Endothelial cell of umbilical vein (primary cell): Measurements from ENCODE around the gene SECISBP2. TPM values are rescaled to one million over a fixed set of nuclear protein-coding genes. Genes with fewer than 3 reads are reported as not detected.

Experiments
- BruUV-seq: library from RNA; stranded (reverse); fragments of 400-500 nt; replicated peaks from 2 replicates; lab custom pipeline; 2021; lab: Mats Ljungman, UMichigan
- CTCF ChIA-PET: fragments of 300-600, 350-600 bp; sonication (Branson Sonifier 250); formaldehyde crosslinking; loops from one replicate; lab custom pipeline; 2021; ENCODE audit warnings: antibody characterized with exemption, inconsistent platforms; lab: Charles Lee
- POLR2A ChIA-PET: fragments of 300-600, 350-600 bp; sonication (Branson Sonifier 250); formaldehyde crosslinking; loops from one replicate; lab custom pipeline; 2021; ENCODE audit warnings: antibody characterized with exemption, inconsistent platforms; lab: Charles Lee
- DNase-seq: peaks from one replicate; pipeline ENCODE4 v3.0.0-alpha.2; 2011; ENCODE audit warnings: low read depth, low spot score
- FAIRE-seq: peaks from 2 replicates; lab custom pipeline; 2011; peaks lifted over from hg19 to GRCh38; lab: Jason Lieb, UNC
- H2AFZ ChIP-seq: 2 replicates; pipeline ENCODE4 v1.6.0; 2012; ENCODE audit warnings: low read depth, low read length, control low read depth, inconsistent platforms
- H3K27ac ChIP-seq: 2 replicates; pipeline ENCODE4 v1.5.1; 2011; ENCODE audit warnings: low read depth, mild to moderate bottlenecking, control low read depth, low read length, moderate library complexity; ENCODE audit not compliant: insufficient read depth
- H3K27me3 ChIP-seq, 2 experiments: 2 replicates each; pipeline versions ENCODE4 v1.6.0 to v1.6.1; 2011; ENCODE audit warnings: low read length in 2 of 2, mixed read lengths in 1 of 2; ENCODE audit not compliant: control insufficient read depth in 2 of 2, insufficient read depth in 2 of 2
- H3K36me3 ChIP-seq, 2 experiments: 2 replicates in 1 of 2; 3 replicates in 1 of 2; pipeline ENCODE4 v1.5.1; 2011; ENCODE audit warnings: low read length in 2 of 2, mild to moderate bottlenecking in 1 of 2, moderate library complexity in 1 of 2; ENCODE audit not compliant: control insufficient read depth in 2 of 2, insufficient read depth in 2 of 2; ENCODE audit errors: extremely low read depth in 1 of 2
- H3K4me1 ChIP-seq: 3 replicates; pipeline ENCODE4 v1.5.1; 2011; ENCODE audit warnings: mild to moderate bottlenecking, low read length; ENCODE audit not compliant: control insufficient read depth, insufficient read depth; ENCODE audit errors: extremely low read depth
- H3K4me2 ChIP-seq: 2 replicates; pipeline ENCODE4 v1.6.1; 2011; ENCODE audit warnings: low read length, control low read depth, mixed read lengths; ENCODE audit not compliant: insufficient read depth
- H3K4me3 ChIP-seq, 3 experiments: fragments of 200-600 bp in 1 of 3; sonication (generic), shearing (Covaris generic) in 1 of 3; replicated peaks in 1 of 3; 2 replicates each; pipeline ENCODE4 v1.5.1; 2011 to 2016; ENCODE audit warnings: control low read depth in 3 of 3, low read length in 3 of 3, mild to moderate bottlenecking in 2 of 3, inconsistent platforms in 1 of 3, low read depth in 1 of 3, moderate library complexity in 1 of 3; ENCODE audit not compliant: insufficient read depth in 1 of 3
- H3K79me2 ChIP-seq: 2 replicates; pipeline ENCODE4 v1.6.0; 2012; ENCODE audit warnings: low read length, inconsistent platforms; ENCODE audit not compliant: control insufficient read depth, insufficient read depth
- H3K9ac ChIP-seq: replicated peaks from 2 replicates; pipeline ENCODE3; 2011; ENCODE audit warnings: low read length, control low read depth; ENCODE audit not compliant: insufficient read depth; ENCODE audit errors: extremely low read depth
- H3K9me1 ChIP-seq: replicated peaks from 3 replicates; pipeline ENCODE4 v1.6.0; 2011; ENCODE audit warnings: mild to moderate bottlenecking, low read length; ENCODE audit not compliant: control insufficient read depth, insufficient read depth; ENCODE audit errors: extremely low read depth
- H3K9me3 ChIP-seq: replicated peaks from 2 replicates; pipeline ENCODE4 v1.5.1; 2012; ENCODE audit warnings: low read length, inconsistent platforms; ENCODE audit not compliant: control insufficient read depth, insufficient read depth
- H4K20me1 ChIP-seq: replicated peaks from 2 replicates; pipeline ENCODE3; 2011; ENCODE audit warnings: mild to moderate bottlenecking, low read length; ENCODE audit not compliant: control insufficient read depth, insufficient read depth; ENCODE audit errors: extremely low read depth
- CTCF ChIP-seq, 2 donors: IDR thresholded peaks; 1 replicate in 1 of 2; 2 replicates in 1 of 2; pipeline ENCODE4 v1.5.1; 2011; ENCODE audit warnings: low read length in 2 of 2, mild to moderate bottlenecking in 2 of 2, moderate library complexity in 2 of 2, control low read depth in 1 of 2, inconsistent platforms in 1 of 2, low read depth in 1 of 2; ENCODE audit not compliant: insufficient read depth in 1 of 2; ENCODE audit errors: extremely low read depth in 1 of 2
- EZH2 ChIP-seq: IDR thresholded peaks from 2 replicates; pipeline ENCODE4 v1.6.1; 2012; ENCODE audit warnings: borderline replicate concordance, low read depth, mild to moderate bottlenecking, moderate library complexity, low read length, inconsistent platforms; ENCODE audit not compliant: severe bottlenecking
- FOS ChIP-seq: IDR thresholded peaks from 2 replicates; pipeline ENCODE4 v1.6.1; 2011; ENCODE audit warnings: mild to moderate bottlenecking, low read length, moderate library complexity, borderline replicate concordance; ENCODE audit not compliant: insufficient read depth
- GATA2 ChIP-seq: IDR thresholded peaks from 2 replicates; pipeline ENCODE4 v1.7.0; 2011; ENCODE audit warnings: low read depth, mild to moderate bottlenecking, moderate library complexity, mixed read lengths, low read length; ENCODE audit not compliant: insufficient read length, insufficient read depth
- JUN ChIP-seq: IDR thresholded peaks from 2 replicates; pipeline ENCODE4 v1.6.1; 2011; ENCODE audit warnings: borderline replicate concordance, low read depth; ENCODE audit not compliant: insufficient read length, insufficient read depth
- MAX ChIP-seq: IDR thresholded peaks from 2 replicates; pipeline ENCODE4 v1.6.1; 2011; ENCODE audit not compliant: insufficient read depth, insufficient read length
- MYC ChIP-seq: IDR thresholded peaks from one replicate; pipeline ENCODE4 v1.6.1; 2011; ENCODE audit warnings: mild to moderate bottlenecking, low read depth, low read length
- POLR2A ChIP-seq: IDR thresholded peaks from 2 replicates; pipeline ENCODE4 v1.6.1; 2012; ENCODE audit warnings: low read depth, mild to moderate bottlenecking, control low read depth, low read length
- POLR2AphosphoS5 ChIP-seq: IDR thresholded peaks from 2 replicates; pipeline ENCODE4 v1.6.1; 2012; ENCODE audit warnings: low read depth, mild to moderate bottlenecking, control low read depth, low read length, moderate library complexity; ENCODE audit not compliant: insufficient read depth
- dilution Hi-C: fragments of 300-500 bp; cut with MboI; formaldehyde crosslinking; loops from one replicate; pipeline ENCODE4 v1.15.0; 2019; ENCODE audit warnings: low sequenced_read_pairs; ENCODE audit not compliant: extremely low pct_ligation_motif_present
- intact Hi-C: fragments of 100-400 bp; cut with micrococcal nuclease; formaldehyde crosslinking; loops from one replicate; pipeline ENCODE4 v1.10.0; 2022
- polyA plus RNA-seq, 4 experiments: library from polyadenylated mRNA; depleted of rRNA in 3 of 4; stranded (reverse) in 3 of 4; unstranded in 1 of 4; fragments of >200 nt; gene quantifications; 2 replicates each; pipeline versions ENCODE4 v1.2.1 to v1.2.3, GENCODE V29; 2011 to 2012; ENCODE audit warnings: missing spikeins in 1 of 4
- total RNA-seq: library from RNA; stranded (reverse); gene quantifications from 2 replicates; pipeline ENCODE4 v1.2.3, GENCODE V29; 2021

Gene SECISBP2
- total and polyA plus RNA-seq, 2 donors (not counting 3 experiments of a cell fraction or from before 2014, with no cell fraction given) = 22.7 to 36.3 TPM

GRCh38 chr9:89352874-89353649 lies 34.8 kb downstream of the SECISBP2 start:
- POLR2A ChIA-PET = no interaction called here
- H3K79me2 ChIP-seq = no peaks in the 10 kb centered on the region
- no peak overlapping the region for H3K27ac ChIP-seq
- no peak overlapping the region for H3K4me2 ChIP-seq
- intact Hi-C loops = no loop called here
- H3K9me1 ChIP-seq = no peaks in the 10 kb centered on the region
- CTCF ChIA-PET = interaction anchor here (1.6 kb wide), 1 partner anchor 196 kb away, joined by 6 read pairs; no protein-coding TSS in a partner anchor
- FAIRE-seq = no peak
- peaks cover 17 to 59% of the 10 kb centered on the region in 2 experiments for H3K36me3 ChIP-seq
- no peaks in the 10 kb centered on the region for H3K27me3 ChIP-seq
- no peak overlapping the region for H3K4me3 ChIP-seq
- no peak for DNase-seq
- H3K9me3 ChIP-seq = no peaks in the 10 kb centered on the region
- no TSS peak for BruUV-seq
- H4K20me1 ChIP-seq = no peaks in the 10 kb centered on the region
- dilution Hi-C loops = no loop called here
- H2AFZ ChIP-seq = no peak overlapping the region
- TF ChIP-seq JUN (no peak), EZH2 (no peak), MAX (no peak), POLR2AphosphoS5 (no peak), FOS (no peak), CTCF (IDR thresholded peaks at IDR 0.05; ENCODE audit: extremely low read depth in 1 of 2, insufficient read depth in 1 of 2, low read depth in 1 of 2, low read length in 2 of 2) (no peak), POLR2A (no peak), MYC (no peak), GATA2 (no peak)
- no peak overlapping the region for H3K9ac ChIP-seq
- H3K4me1 ChIP-seq = no peaks in the 10 kb centered on the region
